Astrocyte of the spinal cord (primary cell): Measurements from ENCODE around the gene ZCCHC7.

Experiments used
- DNase-seq: peaks from one replicate; pipeline ENCODE4 v3.0.0; 2011; ENCODE audit warnings: low read depth, low spot score
- H3K4me3 ChIP-seq: 2 replicates; pipeline ENCODE4 v1.5.1; 2011; ENCODE audit warnings: low read depth, mild to moderate bottlenecking, low read length, moderate library complexity
- in situ Hi-C: cut with HindIII; loops from 2 replicates; pipeline ENCODE4 v1.10.0; 2017; ENCODE audit warnings: low sequenced_read_pairs
- TF ChIP-seq, protein P1 (sequence below): IDR thresholded peaks from 2 replicates; pipeline ENCODE4 v1.5.1; 2012; ENCODE audit warnings: low read depth, mild to moderate bottlenecking, low read length, inconsistent platforms

Gene ZCCHC7

DNA sequence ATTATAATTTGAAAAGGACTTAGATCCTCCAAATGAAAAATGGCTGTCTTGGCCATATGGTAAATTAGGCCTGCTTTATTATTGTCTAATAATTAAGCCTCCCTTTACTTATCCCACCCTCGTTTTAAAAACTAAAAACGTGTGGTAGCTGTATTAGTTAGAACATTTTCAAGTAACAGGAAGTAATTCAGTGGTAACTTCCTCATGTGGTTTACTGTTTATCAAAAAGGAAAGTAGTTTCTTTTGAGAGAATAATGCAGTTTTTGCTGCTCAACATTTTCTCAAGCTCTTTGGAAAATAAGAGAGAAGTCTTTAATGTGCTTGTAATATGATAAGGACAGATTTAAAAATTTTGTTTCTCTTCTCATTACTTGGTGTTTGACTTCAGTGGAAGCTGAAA, 26.0 kb downstream of the ZCCHC7 start:
- DNase-seq: no peak
- TF ChIP-seq, protein P1, sequence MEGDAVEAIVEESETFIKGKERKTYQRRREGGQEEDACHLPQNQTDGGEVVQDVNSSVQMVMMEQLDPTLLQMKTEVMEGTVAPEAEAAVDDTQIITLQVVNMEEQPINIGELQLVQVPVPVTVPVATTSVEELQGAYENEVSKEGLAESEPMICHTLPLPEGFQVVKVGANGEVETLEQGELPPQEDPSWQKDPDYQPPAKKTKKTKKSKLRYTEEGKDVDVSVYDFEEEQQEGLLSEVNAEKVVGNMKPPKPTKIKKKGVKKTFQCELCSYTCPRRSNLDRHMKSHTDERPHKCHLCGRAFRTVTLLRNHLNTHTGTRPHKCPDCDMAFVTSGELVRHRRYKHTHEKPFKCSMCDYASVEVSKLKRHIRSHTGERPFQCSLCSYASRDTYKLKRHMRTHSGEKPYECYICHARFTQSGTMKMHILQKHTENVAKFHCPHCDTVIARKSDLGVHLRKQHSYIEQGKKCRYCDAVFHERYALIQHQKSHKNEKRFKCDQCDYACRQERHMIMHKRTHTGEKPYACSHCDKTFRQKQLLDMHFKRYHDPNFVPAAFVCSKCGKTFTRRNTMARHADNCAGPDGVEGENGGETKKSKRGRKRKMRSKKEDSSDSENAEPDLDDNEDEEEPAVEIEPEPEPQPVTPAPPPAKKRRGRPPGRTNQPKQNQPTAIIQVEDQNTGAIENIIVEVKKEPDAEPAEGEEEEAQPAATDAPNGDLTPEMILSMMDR: no peak
- no peak overlapping the region for H3K4me3 ChIP-seq
- in situ Hi-C loops: no loop called here

DNA sequence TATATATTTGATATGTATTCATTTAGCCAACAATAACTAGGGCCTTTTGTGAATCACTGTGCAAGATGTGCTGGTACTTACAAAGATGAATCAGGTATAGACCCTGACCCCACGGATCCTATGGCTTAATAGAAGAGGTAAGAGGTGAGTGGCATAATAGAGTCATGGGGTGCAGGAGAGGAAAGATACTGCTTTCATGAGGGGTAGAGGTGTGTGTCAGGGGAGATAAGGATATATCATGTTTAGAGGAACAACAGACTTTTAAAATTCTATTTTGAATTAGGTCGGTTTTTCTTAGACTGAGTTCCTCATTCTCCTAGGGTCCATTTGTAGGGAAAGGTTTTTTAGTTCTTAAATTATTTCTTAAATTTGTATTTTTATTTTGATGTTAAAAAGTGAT, 27.8 kb downstream of the ZCCHC7 start:
- no peak for DNase-seq
- no peak overlapping the region for H3K4me3 ChIP-seq
- in situ Hi-C loops: no loop called here
- TF ChIP-seq, protein P1: no peak

GRCh38 chr9:37149666-37150308, 29.4 kb downstream of the ZCCHC7 start:
- no peak overlapping the region for H3K4me3 ChIP-seq
- TF ChIP-seq, protein P1: no peak
- in situ Hi-C loops: no loop called here
- no peak for DNase-seq

DNA sequence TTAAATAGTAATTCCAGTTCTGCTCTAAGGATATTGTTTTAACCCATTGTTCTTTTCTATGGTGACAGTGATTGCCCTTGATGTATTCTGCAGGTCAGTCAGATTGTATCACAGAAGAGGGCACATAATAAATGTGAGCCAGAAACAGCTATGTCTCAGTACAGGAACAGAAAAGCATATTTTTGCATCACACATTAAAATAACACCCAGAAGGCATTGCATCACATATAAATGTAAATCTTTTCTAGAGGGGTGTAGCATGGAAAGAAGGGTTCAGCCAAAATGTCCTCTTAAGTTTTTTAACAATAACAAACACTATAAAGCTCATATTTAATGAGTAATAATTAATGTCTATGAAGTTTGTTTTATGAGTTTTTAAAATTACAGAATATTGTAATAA, 30.0 kb downstream of the ZCCHC7 start:
- no peak for DNase-seq
- in situ Hi-C loops: no loop called here
- no peak overlapping the region for H3K4me3 ChIP-seq
- TF ChIP-seq, protein P1: no peak

- TF ChIP-seq, protein P1: no peak
- H3K4me3 ChIP-seq: no peak overlapping the region
- in situ Hi-C loops: no loop called here
- DNase-seq: no peak
These were observed 31.4 kb downstream of the ZCCHC7 start for GRCh38 chr9:37151812-37152211.

GRCh38 chr9:37152365-37152764, 32.0 kb downstream of the ZCCHC7 start:
- TF ChIP-seq, protein P1: no peak
- DNase-seq: no peak
- in situ Hi-C loops: no loop called here
- no peak overlapping the region for H3K4me3 ChIP-seq
